NB4 (cell line): ENCODE measurements around the gene CCDC87.

ENCODE experiments used
- CTCF ChIP-seq: IDR thresholded peaks from one replicate; pipeline ENCODE4 v1.5.1; 2012; ENCODE audit warnings: low read depth, low read length
- POLR2A ChIP-seq: IDR thresholded peaks from 2 replicates; pipeline ENCODE4 v1.6.1; 2011; ENCODE audit warnings: mild to moderate bottlenecking; ENCODE audit not compliant: insufficient read length; ENCODE audit errors: extremely low read depth

- TF ChIP-seq POLR2A = no peak
- TF ChIP-seq CTCF = no peak
Measured at GRCh38 chr11:66589996-66590675, 2.7 kb downstream of the CCDC87 start.
